ENCODE data around the gene ZFYVE9. TPM values are rescaled to one million over a fixed set of nuclear protein-coding genes. Genes with fewer than 3 reads are reported as not detected.

Gene ZFYVE9
- total and polyA plus RNA-seq, 2 of the 13 experiments (the other 11 are each of a cell fraction or from before 2014, with no cell fraction given) = 9.2 to 19.8 TPM

GRCh38 chr1:52141513-52142219 lies at the start of gene ZFYVE9 (continued):
- TF ChIP-seq ZNF691 (CRISPR knock-in tag; IDR thresholded peaks at IDR 0.05; ENCODE audit: borderline replicate concordance, low read depth) = peak; percentile 58; the same call in 1 of the 2 replicates
- no peak for TF ChIP-seq RARG (CRISPR knock-in tag; IDR thresholded peaks at IDR 0.05; ENCODE audit: low read depth)
- TF ChIP-seq BORCS8-MEF2B (CRISPR knock-in tag; IDR thresholded peaks at IDR 0.05) = peak; percentile 20; the same call in 1 of the 2 replicates
- TF ChIP-seq SKI (IDR thresholded peaks at IDR 0.05; ENCODE audit: partially characterized antibody) = peak; percentile 56
- no peak; the same call in 1 of the 2 replicates for TF ChIP-seq KLF12 (CRISPR knock-in tag; IDR thresholded peaks at IDR 0.05; ENCODE audit: borderline replicate concordance)
- peak; percentile 75; the same call in 1 of the 2 replicates for TF ChIP-seq ARID4A (CRISPR knock-in tag; IDR thresholded peaks at IDR 0.05; ENCODE audit: borderline replicate concordance)
- TF ChIP-seq HMGXB4 (CRISPR knock-in tag; IDR thresholded peaks at IDR 0.05; ENCODE audit: borderline replicate concordance in 1 of 2, low read depth in 1 of 2) = peak; percentile 98
- TF ChIP-seq DNMT1 (CRISPR knock-in tag; IDR thresholded peaks at IDR 0.05) = peak; percentile 56; the same call in 1 of the 2 replicates
- peak; percentile 50; the same call in 1 of the 2 replicates for TF ChIP-seq TFDP2 (CRISPR knock-in tag; IDR thresholded peaks at IDR 0.05)
- TF ChIP-seq HNRNPLL (IDR thresholded peaks at IDR 0.05; ENCODE audit: low read depth, low read length, poor library complexity, severe bottlenecking) = peak; percentile 92
- 0 out of 2 replicates have a peak, but pooled peaks have one; percentile 6 for TF ChIP-seq KLF6 (CRISPR knock-in tag; IDR thresholded peaks at IDR 0.05)
- TF ChIP-seq SAP130 (CRISPR knock-in tag; IDR thresholded peaks at IDR 0.05; ENCODE audit: low read depth) = peak; percentile 75
- no peak for TF ChIP-seq SMAD9 (CRISPR knock-in tag; IDR thresholded peaks at IDR 0.05)
- TF ChIP-seq BHLHE40 (IDR thresholded peaks at IDR 0.05; ENCODE audit: low read length) = peak; percentile 78
- TF ChIP-seq SALL2 (CRISPR knock-in tag; IDR thresholded peaks at IDR 0.05) = peak; percentile 85
- peak; percentile 59; the same call in 1 of the 2 replicates for TF ChIP-seq ZBED4 (CRISPR knock-in tag; IDR thresholded peaks at IDR 0.05; ENCODE audit: borderline replicate concordance)

Data from HepG2 (cell line).